Endometrium (tissue), 2 donors: ENCODE results near the gene TMEM212.
"Not testable (repeated sequence)": the region's sequence is repeated elsewhere in the genome, so short reads cannot be mapped to it uniquely, and the experiment has no call there.

ENCODE experiments used
- FAIRE-seq: peaks from 2 replicates; lab custom pipeline; 2012; peaks lifted over from hg19 to GRCh38; lab: Jason Lieb, UNC
- donor health status: control.
- donor health status: control.

TMEM212 gene

GRCh38 chr3:171835116-171835515, 8.0 kb upstream of the TMEM212 start:
- no peak for FAIRE-seq

GRCh38 chr3:171835613-171836012, 7.5 kb upstream of the TMEM212 start:
- FAIRE-seq = no peak

- no peak for FAIRE-seq
Measured at GRCh38 chr3:171836855-171837254, 6.3 kb upstream of the TMEM212 start.

GRCh38 chr3:171837698-171838097, 5.5 kb upstream of the TMEM212 start:
- FAIRE-seq = no peak

DNA sequence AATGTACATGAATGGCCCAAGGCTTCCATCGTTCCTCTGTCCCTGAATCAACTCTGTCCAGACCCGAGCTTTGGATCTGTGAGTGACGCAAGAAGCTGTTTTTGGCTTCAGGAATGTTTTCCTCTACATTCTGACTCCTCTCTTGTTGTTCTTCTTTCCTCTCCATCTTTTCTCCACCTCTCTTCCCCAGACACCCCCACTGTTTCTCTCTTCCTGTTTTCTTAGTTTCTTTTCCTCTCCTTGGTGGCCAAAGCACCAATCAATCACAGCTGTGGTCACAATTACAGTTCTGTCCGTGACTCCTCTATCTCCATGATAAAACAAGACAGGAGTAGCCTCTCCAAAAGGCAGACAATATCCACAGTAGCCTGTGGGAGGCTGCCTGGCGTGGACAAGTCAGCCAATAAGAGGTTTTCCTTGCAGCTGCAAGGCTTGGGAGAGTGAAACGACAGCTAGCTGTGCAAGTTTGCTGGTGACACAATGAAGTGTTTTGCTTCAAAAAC, 4.9 kb upstream of the TMEM212 start:
- FAIRE-seq = no peak

DNA sequence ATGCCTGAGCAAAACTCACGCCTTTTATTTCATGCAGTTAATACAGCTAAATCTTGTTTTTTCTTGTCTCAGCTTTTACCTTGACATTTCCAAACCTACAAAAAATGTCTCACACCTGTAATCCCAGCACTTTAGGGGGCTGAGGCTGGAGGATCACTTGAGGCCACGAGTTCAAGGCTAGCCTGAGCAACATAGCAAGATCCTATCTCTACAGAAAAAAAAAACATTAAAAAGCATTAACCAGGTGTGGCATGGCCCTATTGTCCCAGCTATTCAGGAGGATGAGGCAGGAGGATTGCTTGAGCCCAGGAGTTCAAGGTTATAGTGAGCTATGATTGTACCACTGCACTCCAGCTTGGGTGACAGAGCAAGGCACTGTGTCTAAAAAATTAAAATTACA, 3.9 kb upstream of the TMEM212 start:
- FAIRE-seq = no peak

DNA sequence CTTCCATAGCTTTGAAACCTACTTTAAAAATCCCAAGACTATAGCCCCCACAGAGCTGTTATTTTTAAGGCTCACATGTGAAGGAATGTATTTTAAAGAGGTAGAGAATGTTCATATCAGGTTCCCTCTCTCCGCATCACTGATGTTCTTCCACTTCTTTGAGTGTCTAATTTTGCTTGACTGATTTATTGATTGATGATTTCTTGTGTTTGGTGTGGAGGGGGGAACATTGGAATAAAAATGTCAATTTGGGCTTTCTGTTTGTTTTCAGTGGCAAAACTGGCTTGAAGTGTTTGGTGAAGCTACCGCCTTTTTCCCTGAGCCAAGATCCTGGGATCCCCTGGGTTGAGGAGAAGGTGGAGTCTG, 2.7 kb upstream of the TMEM212 start:
- no peak for FAIRE-seq

- FAIRE-seq = no peak
Measured at GRCh38 chr3:171840811-171841619, 2.1 kb upstream of the TMEM212 start.

- FAIRE-seq = no peak
Measured at GRCh38 chr3:171841620-171842000, 1.5 kb upstream of the TMEM212 start.

DNA sequence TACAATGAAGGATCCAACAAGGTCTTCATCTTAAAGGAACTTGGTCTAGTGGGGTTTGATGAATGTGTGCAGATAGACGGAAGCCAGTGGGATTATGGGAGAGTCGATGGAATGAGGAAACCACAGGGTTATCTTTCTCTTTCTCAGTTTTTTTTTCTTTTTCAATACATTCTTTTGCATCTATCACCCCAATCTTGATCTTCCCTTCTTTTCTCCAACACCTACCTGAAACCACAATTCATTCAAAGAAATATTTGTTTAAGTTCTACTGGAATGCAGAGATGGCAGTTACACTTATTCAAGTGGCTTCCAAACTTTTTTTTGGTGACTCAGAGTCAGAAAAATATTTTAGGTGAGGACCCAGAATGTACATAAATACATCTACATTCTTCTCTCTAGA, 1.7 kb downstream of the TMEM212 start:
- no peak for FAIRE-seq

- no peak for FAIRE-seq
Measured at GRCh38 chr3:171845481-171846284, 2.5 kb downstream of the TMEM212 start.

DNA sequence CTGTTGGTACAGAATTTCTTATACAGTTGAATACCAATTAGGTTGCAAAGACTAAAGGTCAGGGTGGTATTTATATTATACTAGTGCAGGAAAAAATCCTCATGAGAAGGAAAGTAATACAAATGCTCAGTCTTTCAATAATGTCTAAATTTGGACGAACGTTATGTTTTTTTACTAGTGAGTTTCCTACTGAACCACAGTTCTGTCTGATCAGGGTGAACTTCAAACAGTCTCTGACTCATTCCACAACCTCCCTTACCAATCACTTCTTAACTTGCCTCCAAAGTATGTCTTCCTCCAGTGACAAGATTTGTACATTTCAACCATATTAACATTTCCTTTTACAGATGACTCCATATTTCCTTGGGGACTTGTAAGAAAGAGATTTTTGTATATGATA, 3.4 kb downstream of the TMEM212 start:
- no peak for FAIRE-seq

GRCh38 chr3:171847133-171847532, 4.0 kb downstream of the TMEM212 start:
- FAIRE-seq = no peak

DNA sequence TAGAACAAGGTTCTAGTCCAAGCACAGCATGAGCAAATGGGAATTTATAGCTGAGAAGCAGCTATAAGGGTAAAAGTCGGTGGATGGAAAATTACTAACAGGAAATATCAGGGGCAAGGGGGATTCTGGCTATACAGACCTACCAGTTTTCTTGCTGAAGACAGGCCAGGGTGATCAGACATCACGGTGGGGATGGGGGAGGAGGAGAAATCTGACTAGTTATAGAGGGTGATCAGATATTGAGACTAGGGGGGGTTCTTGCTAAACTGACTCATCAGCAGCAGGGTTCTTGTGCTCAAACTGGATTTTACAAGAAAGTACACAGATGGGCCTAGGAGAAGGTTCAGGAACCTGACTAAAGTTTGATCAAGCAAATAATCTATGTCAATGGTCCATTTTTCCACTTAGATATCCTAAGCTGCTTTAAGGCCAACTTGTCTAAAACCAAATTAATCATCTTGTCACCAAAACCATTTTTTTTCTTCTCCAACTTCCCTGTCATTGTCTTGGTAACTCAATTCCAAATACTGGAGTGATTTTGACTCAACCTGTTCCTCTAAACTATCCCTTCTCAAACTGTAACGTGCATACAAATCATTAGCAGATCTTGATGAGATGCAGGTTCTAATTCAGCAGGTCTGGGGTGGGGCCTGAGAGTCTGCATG, 4.6 kb downstream of the TMEM212 start:
- FAIRE-seq = no peak

DNA sequence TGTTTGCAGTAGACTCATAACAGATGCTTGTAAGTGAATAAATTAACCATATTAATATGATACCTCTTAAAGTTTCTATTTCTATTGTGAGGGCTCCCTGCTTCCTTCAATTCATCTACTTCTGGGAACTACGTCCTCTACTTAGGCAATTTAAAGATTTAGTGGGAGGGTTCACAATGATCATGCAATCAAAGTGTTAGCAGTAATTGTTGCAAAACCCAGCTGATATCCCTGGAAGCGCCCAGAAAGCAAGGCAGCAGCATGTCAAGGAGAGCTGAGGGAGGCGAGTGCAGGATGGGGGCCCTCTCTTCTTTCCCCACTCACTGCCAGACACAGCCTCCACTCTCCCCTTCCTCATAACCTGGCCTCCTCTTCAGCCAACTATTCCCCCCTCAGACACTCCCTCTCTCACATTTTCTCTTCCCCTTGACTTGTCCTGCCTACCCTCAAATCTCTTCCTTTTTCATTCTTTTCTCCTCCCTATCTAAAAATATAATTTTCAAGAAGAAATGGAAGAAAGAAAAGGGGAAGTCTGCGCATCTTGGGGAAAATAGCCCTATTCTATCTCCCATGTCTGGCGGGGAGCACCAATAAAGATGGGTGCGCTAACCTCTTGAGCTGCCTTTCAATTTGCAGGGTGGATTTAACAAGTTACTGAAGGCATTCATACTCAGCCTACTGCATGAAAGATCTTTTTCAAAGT, 6.6 kb downstream of the TMEM212 start:
- no peak for FAIRE-seq

GRCh38 chr3:171850320-171850959, 7.3 kb downstream of the TMEM212 start:
- FAIRE-seq = no peak

DNA sequence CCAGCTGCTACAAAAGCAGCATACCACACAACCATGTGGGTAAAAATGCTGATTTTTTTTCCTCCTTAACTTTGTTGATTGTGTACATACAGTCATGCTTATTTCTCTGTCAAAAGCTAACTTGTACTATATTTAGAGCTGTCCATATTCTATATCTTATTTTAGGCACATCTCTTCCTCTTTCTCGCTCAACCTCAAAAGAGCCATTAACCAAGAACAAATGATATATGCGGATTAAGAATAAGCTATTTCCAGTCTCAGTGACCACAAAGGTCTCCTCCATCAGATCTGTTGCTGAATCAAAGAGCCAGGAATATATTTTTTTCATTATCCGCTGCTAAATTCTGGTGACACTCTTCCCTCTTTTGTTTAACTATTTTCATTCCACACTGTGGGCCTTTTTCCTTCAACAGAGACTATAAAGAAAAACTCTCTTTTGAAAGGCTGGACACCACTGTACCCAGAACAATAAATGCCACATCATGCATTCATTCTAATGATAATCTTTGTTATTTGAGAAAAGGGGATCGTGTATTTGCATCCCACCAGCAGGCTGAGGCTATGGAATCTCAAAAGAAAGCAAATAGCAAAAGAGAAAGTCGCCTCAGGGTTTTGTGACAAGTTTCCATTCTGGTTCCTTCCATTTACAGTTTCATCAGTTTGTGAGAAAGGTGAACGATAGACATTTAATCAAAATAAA, 8.0 kb downstream of the TMEM212 start:
- FAIRE-seq = no peak

GRCh38 chr3:171851660-171852058, 8.5 kb downstream of the TMEM212 start:
- FAIRE-seq = no peak

DNA sequence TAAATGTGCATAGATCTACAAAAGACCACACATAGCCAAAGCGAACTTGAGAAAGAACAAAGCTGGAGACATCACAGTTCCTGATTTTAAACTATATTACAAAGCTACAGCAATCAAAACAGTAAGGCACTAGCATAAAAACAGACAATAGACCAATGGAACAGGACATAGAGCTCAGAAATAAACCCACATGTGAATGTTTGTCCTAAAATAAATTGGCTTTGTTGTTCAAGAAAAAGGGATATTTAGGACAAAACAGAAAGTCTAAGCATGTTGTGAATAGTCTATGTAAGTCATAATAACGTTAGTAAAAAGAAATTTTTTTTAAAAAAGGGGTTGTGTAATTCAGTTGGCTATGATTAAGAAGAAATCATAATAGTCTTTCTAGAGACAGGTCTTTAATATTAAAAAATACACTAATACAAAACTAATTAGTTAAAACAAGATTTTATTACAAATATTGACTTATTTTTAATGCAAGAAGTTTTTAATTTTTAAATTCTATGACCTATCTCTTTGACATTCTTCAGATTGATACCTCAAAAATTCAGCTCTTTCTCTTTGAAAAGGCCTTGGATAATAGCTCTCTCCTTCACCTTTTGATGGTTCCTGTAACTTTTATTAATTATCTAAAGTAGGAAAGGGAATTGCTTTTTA, 11.6 kb downstream of the TMEM212 start:
- FAIRE-seq = peak; percentile 23

- not testable (repeated sequence) for FAIRE-seq
Measured at GRCh38 chr3:171858770-171859169, 15.6 kb downstream of the TMEM212 start.
